Adrenal gland (tissue), 12 donors: ENCODE results near the gene MMP17. TPM values are rescaled to one million over a fixed set of nuclear protein-coding genes. Genes with fewer than 3 reads are reported as not detected.

ENCODE experiments used
- DNase-seq, 7 donors: peaks; one replicate each; pipeline ENCODE4 v3.0.0-alpha.2; 2019 to 2020
- H3K27ac ChIP-seq, 5 donors: fragments of 200-600 bp; sonication (generic) in 4 of 5; 1 replicate in 3 of 5; 2 replicates in 2 of 5; pipeline versions ENCODE4 v1.5.1 to v1.8.0; 2016 to 2020; ENCODE audit warnings: mild to moderate bottlenecking in 1 of 5
- H3K27me3 ChIP-seq: fragments of 200-600 bp; 2 replicates; pipeline ENCODE4 v1.8.0; 2021
- H3K36me3 ChIP-seq, 2 donors: fragments of 200-600 bp; replicated peaks in 1 of 2; 1 replicate in 1 of 2; 2 replicates in 1 of 2; pipeline versions ENCODE4 v1.5.1 to v1.8.0; 2018 to 2022
- H3K4me1 ChIP-seq, 2 donors: fragments of 200-600 bp; replicated peaks in 1 of 2; 1 replicate in 1 of 2; 2 replicates in 1 of 2; pipeline versions ENCODE4 v1.5.1 to v1.8.0; 2018 to 2021
- H3K4me3 ChIP-seq, 4 donors: fragments of 200-600 bp; sonication (generic) in 3 of 4; one replicate each; pipeline ENCODE4 v1.5.1; 2016 to 2018
- H3K9me3 ChIP-seq, 3 donors: fragments of 200-600 bp; sonication (generic) in 1 of 3; replicated peaks in 1 of 3; 1 replicate in 2 of 3; 2 replicates in 1 of 3; pipeline versions ENCODE4 v1.5.1 to v1.8.0; 2016 to 2021
- CTCF ChIP-seq, 6 experiments: fragments of 450-650 bp in 4 of 6; fragments of 200-600 bp in 2 of 6; sonication (generic) in 1 of 6; IDR thresholded peaks; 1 replicate in 5 of 6; 2 replicates in 1 of 6; pipeline versions ENCODE4 v1.5.1 to v1.8.0; 2016 to 2021; ENCODE audit warnings: antibody characterized with exemption in 6 of 6, mild to moderate bottlenecking in 2 of 6, moderate library complexity in 1 of 6
- POLR2A ChIP-seq, 2 donors: fragments of 450-650 bp; IDR thresholded peaks; one replicate each; pipeline ENCODE4 v1.6.1; 2017; ENCODE audit warnings: antibody characterized with exemption in 2 of 2, mild to moderate bottlenecking in 2 of 2, moderate library complexity in 1 of 2
- WGBS, 4 donors: extraction: QIAGEN DNeasy Blood & Tissue Kit in 2 of 4; methylation state at CpG; one replicate each; pipeline versions ENCODE4 v1.1.5 to v1.1.7; 2013 to 2017; 5-methylcytosine and 5-hydroxymethylcytosine counted together
- intact Hi-C, 2 donors: fragments of 100-400 bp; cut with DNase I; formaldehyde crosslinking; loops; one replicate each; pipeline versions ENCODE4 v1.14.1 to v1.15.0; 2022 to 2023
- polyA plus RNA-seq, 3 donors: library from polyadenylated mRNA; stranded (reverse); fragments of 200-250 nt in 2 of 3; fragments of 350-450 nt in 1 of 3; fragmentation: Illumina TruSeq in 1 of 3; extraction: RNeasy Lipid Tissue Mini Kit (QIAGEN cat#74804) in 1 of 3; gene quantifications; one replicate each; pipeline ENCODE4 v1.2.3, GENCODE V29; 2013 to 2014
- total RNA-seq, 9 donors: library from RNA; depleted of rRNA in 4 of 9; stranded (reverse); fragments of >200 nt in 4 of 9; fragments of 120-200 nt in 1 of 9; fragmentation: NEBNext Ultra II Directional in 1 of 9; extraction: Animal tissue kit (Norgen Biotek cat#: 25700) in 1 of 9; gene quantifications; one replicate each; pipeline versions ENCODE4 v1.1.0 to v1.2.4, GENCODE V29; 2013 to 2023
- donor health status: healthy with polysubstance abuse.
- donor health status: Bipolar disorder and iron deficiency.
- donor health status: DM: yes; HTN: yes; CAD: no.
- donor health status: DM: no; HTN: no; CAD: no.
- donor health status: DM: no; HTN: no; CAD: no.
- donor health status: DM: yes; HTN: yes; CAD: no.

Gene MMP17
- total and polyA plus RNA-seq, 12 donors: 0.32 to 16.5 (median 1.1) TPM; not detected in 1

GRCh38 chr12:131829356-131829747, 1.2 kb downstream of the MMP17 start:
- TF ChIP-seq POLR2A (IDR thresholded peaks at IDR 0.05): no peak
- no peak for TF ChIP-seq CTCF (IDR thresholded peaks at IDR 0.05)
- H3K27ac ChIP-seq: no peak overlapping the region
- no peaks in the 10 kb centered on the region for H3K9me3 ChIP-seq
- peaks cover 55% of the 10 kb centered on the region for H3K27me3 ChIP-seq
- intact Hi-C loops: no loop called here
- H3K4me1 ChIP-seq: peaks cover 4 to 30% of the 10 kb centered on the region in 2 donors
- H3K4me3 ChIP-seq: peak overlapping the region in 1 of 4 donors; percentile 51
- no peaks in the 10 kb centered on the region for H3K36me3 ChIP-seq
- DNase-seq: no peak
- WGBS, 4 donors: 15 to 19% methylated on average over 27 of the region's 27 CpGs; no CpG with 5 or more reads in 2 of the 4 donors

DNA sequence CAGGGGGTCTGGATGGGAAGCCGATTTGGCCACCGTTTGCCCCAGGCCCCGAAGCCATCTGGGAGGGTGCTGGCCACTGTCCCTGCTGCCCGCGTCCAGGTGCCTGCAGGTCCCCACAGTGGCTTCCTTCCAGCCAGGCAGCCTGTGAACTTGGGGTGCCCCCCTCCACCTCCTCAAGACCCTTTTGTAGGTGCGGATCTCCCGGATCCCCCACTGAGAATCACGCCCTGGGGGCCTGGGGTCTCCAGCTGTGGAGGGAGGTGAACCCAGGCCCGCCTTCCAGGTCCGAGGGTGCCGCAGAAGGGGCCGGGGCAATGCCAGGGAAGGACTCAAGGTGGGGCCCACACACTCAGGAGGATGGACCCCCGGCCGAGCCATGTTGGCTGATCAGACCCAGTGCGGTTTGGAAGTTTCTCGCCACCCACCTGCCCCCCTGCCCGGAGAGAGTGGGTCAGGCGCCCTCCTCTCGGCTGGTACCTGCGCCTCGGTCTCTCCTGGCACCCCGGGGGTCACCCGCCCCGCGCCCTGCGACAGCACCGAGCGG, 1.7 kb downstream of the MMP17 start:
- TF ChIP-seq POLR2A (IDR thresholded peaks at IDR 0.05) (no peak), CTCF (IDR thresholded peaks at IDR 0.05) (no peak)
- DNase-seq: peak in 1 of 7 donors; percentile 14
- Histone ChIP-seq H3K9me3 (no peaks in the 10 kb centered on the region), H3K27ac (peak overlapping the region in 2 of 5 donors; percentile 17 to 50), H3K36me3 (no peaks in the 10 kb centered on the region), H3K4me1 (peaks cover 4 to 30% of the 10 kb centered on the region in 2 donors), H3K4me3 (peak overlapping the region in 1 of 4 donors; percentile 38), H3K27me3 (peaks cover 58% of the 10 kb centered on the region)
- WGBS, 4 donors: 20 to 46% (median 22%) methylated on average over 1 to 28 of the region's 28 CpGs
- intact Hi-C loops: loop anchor here in 1 of 2 donors (5.0 kb wide), 1 partner anchor 728 kb away; no protein-coding TSS in a partner anchor

- peak overlapping the region in 2 of 5 donors; percentile 17 to 50 for H3K27ac ChIP-seq
- intact Hi-C loops: loop anchor here in 1 of 2 donors (5.0 kb wide), 1 partner anchor 728 kb away; no protein-coding TSS in a partner anchor
- peak; percentile 61 to 79 (median 63) for DNase-seq
- WGBS, 4 donors: 0 to 1% (median 0%) methylated on average over 12 to 50 of the region's 50 CpGs; no CpG with 5 or more reads in 1 of the 4 donors
- no peaks in the 10 kb centered on the region for H3K36me3 ChIP-seq
- H3K4me3 ChIP-seq: peak overlapping the region in 2 of 4 donors; percentile 1 to 38
- peaks cover 4 to 30% of the 10 kb centered on the region in 2 donors for H3K4me1 ChIP-seq
- H3K9me3 ChIP-seq: no peaks in the 10 kb centered on the region
- TF ChIP-seq CTCF (IDR thresholded peaks at IDR 0.05): peak in 5 of 6 experiments; percentile 14 to 59 (median 23)
- TF ChIP-seq POLR2A (IDR thresholded peaks at IDR 0.05): no peak
- H3K27me3 ChIP-seq: peaks cover 63% of the 10 kb centered on the region
These were observed 2.2 kb downstream of the MMP17 start for GRCh38 chr12:131830335-131830913.

GRCh38 chr12:131830914-131831571, 2.9 kb downstream of the MMP17 start:
- Histone ChIP-seq H3K27ac (peak overlapping the region in 1 of 5 donors; percentile 58), H3K4me3 (peak overlapping the region in 1 of 4 donors; percentile 38), H3K4me1 (peaks cover 4 to 30% of the 10 kb centered on the region in 2 donors), H3K36me3 (no peaks in the 10 kb centered on the region), H3K27me3 (peaks cover 67% of the 10 kb centered on the region), H3K9me3 (no peaks in the 10 kb centered on the region)
- intact Hi-C loops: loop anchor here in 1 of 2 donors (5.0 kb wide), 1 partner anchor 729 kb away; no protein-coding TSS in a partner anchor
- no peak for TF ChIP-seq CTCF (IDR thresholded peaks at IDR 0.05)
- no peak for TF ChIP-seq POLR2A (IDR thresholded peaks at IDR 0.05)
- 2 to 8% (median 5%) methylated on average over 10 to 33 of the region's 33 CpGs for WGBS, 4 donors
- DNase-seq: peak in 1 of 7 donors; percentile 28
